ENCODE results near the gene TESPA1.

DNA sequence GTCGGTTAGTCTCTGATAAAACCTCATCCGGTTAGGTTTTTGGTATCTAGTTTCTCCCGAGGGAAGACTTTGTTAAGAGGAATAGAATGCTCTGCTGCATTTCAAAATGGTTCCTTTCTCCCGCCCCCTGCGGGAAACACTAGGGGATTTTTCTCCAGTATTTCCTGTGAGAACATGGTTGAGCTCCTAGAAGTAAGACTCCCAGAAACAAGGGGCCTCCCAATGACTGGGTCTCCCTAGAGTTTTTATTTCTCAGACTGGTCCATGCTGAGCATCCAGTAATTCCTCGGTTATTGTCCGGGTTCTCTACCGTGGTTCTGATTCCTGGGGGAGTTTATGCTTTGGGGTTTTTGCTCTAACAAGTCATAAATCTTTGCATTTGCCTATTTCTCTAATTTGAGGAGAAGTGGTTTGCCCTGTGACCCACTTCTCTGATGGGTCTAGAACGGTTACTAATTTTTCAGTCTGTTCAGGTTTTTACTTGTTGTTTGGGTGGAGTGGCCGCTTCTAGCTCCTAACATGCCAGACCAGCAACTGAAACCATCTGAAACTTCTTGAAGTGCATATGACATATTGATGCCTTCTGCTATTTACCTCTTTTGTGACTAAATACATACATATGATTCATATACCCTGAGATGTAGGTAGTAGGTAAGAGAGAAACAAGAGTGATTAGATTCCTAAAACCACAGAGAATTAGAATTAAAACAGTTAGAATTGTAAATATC is 25.1 kb downstream of the TESPA1 start:
- TF ChIP-seq POLR2A (IDR thresholded peaks at IDR 0.05; ENCODE audit: low read depth, low read length) (no peak), POLR2AphosphoS5 (IDR thresholded peaks at IDR 0.05; ENCODE audit: low read depth, low read length) (no peak), TAF1 (IDR thresholded peaks at IDR 0.05; ENCODE audit: borderline replicate concordance, low read depth, low read length) (0 out of 2 replicates have a peak, but pooled peaks have one; percentile 40)
